Stimulated activated CD8-positive, alpha-beta memory T cell treated with anti-CD3 and anti-CD28 coated beads, Interleukin-7, amount 100 ng/mL, for 24 hours (primary cell): ENCODE data around the gene MBD6.
"Not testable (repeated sequence)": the region's sequence is repeated elsewhere in the genome, so short reads cannot be mapped to it uniquely, and the experiment has no call there.

Experiments used
- DNase-seq: peaks from one replicate; pipeline ENCODE4 v3.0.0-alpha.2; 2020; ENCODE audit warnings: low read depth

Gene MBD6

GRCh38 chr12:57489157-57489641 lies 33.4 kb upstream of the MBD6 start:
- DNase-seq, result no peak

- no peak for DNase-seq
Observed at GRCh38 chr12:57490126-57490525, 32.5 kb upstream of the MBD6 start.

- no peak for DNase-seq
Observed at GRCh38 chr12:57491393-57492280, 31.0 kb upstream of the MBD6 start.

- DNase-seq, result not testable (repeated sequence)
Observed at GRCh38 chr12:57495051-57495701, 27.4 kb upstream of the MBD6 start.

GRCh38 chr12:57496822-57497221 lies 25.8 kb upstream of the MBD6 start:
- DNase-seq, result no peak

GRCh38 chr12:57497223-57498131 lies 25.1 kb upstream of the MBD6 start:
- no peak for DNase-seq

- no peak for DNase-seq
Observed at GRCh38 chr12:57498132-57498502, 24.5 kb upstream of the MBD6 start.

- DNase-seq, result no peak
Observed at GRCh38 chr12:57498571-57498970, 24.1 kb upstream of the MBD6 start.

GRCh38 chr12:57500213-57500612 lies 22.4 kb upstream of the MBD6 start:
- no peak for DNase-seq

GRCh38 chr12:57502311-57502969 lies 20.2 kb upstream of the MBD6 start:
- DNase-seq, result not testable (repeated sequence)

- not testable (repeated sequence) for DNase-seq
Observed at GRCh38 chr12:57506541-57506940, 16.1 kb upstream of the MBD6 start.

- DNase-seq, result not testable (repeated sequence)
Observed at GRCh38 chr12:57507796-57508195, 14.8 kb upstream of the MBD6 start.

- DNase-seq, result no peak
Observed at GRCh38 chr12:57511161-57511560, 11.5 kb upstream of the MBD6 start.

GRCh38 chr12:57511588-57512325 lies 10.9 kb upstream of the MBD6 start:
- DNase-seq, result no peak

- no peak for DNase-seq
Observed at GRCh38 chr12:57512665-57513064, 10.0 kb upstream of the MBD6 start.

GRCh38 chr12:57513266-57513665 lies 9.4 kb upstream of the MBD6 start:
- no peak for DNase-seq

- not testable (repeated sequence) for DNase-seq
Observed at GRCh38 chr12:57513677-57514076, 8.9 kb upstream of the MBD6 start.

- DNase-seq, result not testable (repeated sequence)
Observed at GRCh38 chr12:57514246-57514645, 8.4 kb upstream of the MBD6 start.

- DNase-seq, result no peak
Observed at GRCh38 chr12:57514720-57515407, 7.8 kb upstream of the MBD6 start.

GRCh38 chr12:57515408-57515933 lies 7.2 kb upstream of the MBD6 start:
- no peak for DNase-seq
